HTERT RPE-1 (cell line): ENCODE data around the gene HOXA1.

Source experiments
- in situ Hi-C: fragments of 300-500 bp; cut with MboI; formaldehyde crosslinking; loops from 4 replicates; pipeline ENCODE4 v1.14.3; 2020; ENCODE audit warnings: low sequenced_read_pairs

HOXA1 gene

GRCh38 chr7:27106181-27106900, 10.5 kb upstream of the HOXA1 start:
- in situ Hi-C loops: no loop called here

- in situ Hi-C loops: no loop called here
Measured at GRCh38 chr7:27105301-27106031, 9.7 kb upstream of the HOXA1 start.

- in situ Hi-C loops: no loop called here
Measured at GRCh38 chr7:27104341-27105058, 8.7 kb upstream of the HOXA1 start.

- in situ Hi-C loops: no loop called here
Measured at GRCh38 chr7:27103489-27104226, 7.9 kb upstream of the HOXA1 start.

- in situ Hi-C loops: no loop called here
Measured at GRCh38 chr7:27102581-27103442, 7.0 kb upstream of the HOXA1 start, which contains the start of gene HOXA2. Gene HOXA2, minus strand, starts transcription at chr7:27102683. Its CDS starts 183 bp downstream, at chr7:27102500.

GRCh38 chr7:27101957-27102580, 6.3 kb upstream of the HOXA1 start:
- in situ Hi-C loops: no loop called here

- in situ Hi-C loops: no loop called here
Measured at GRCh38 chr7:27101171-27101956, 5.6 kb upstream of the HOXA1 start.

GRCh38 chr7:27100694-27101170, 4.9 kb upstream of the HOXA1 start:
- in situ Hi-C loops: no loop called here

GRCh38 chr7:27099453-27100370, 3.9 kb upstream of the HOXA1 start:
- in situ Hi-C loops: no loop called here

- in situ Hi-C loops: no loop called here
Measured at GRCh38 chr7:27098578-27099451, 3.0 kb upstream of the HOXA1 start.

- in situ Hi-C loops: no loop called here
Measured at GRCh38 chr7:27097686-27098577, 2.1 kb upstream of the HOXA1 start.

- in situ Hi-C loops: no loop called here
Measured at GRCh38 chr7:27096768-27097514, 1.1 kb upstream of the HOXA1 start.

- in situ Hi-C loops: no loop called here
Measured at GRCh38 chr7:27095050-27095896, 527 bp downstream of the HOXA1 start.
